Measurements from ENCODE around the gene PDXDC1.
A peak's percentile ranks its signal among the peaks of the same experiment; 100 is the strongest.
"Not testable (repeated sequence)": the region's sequence is repeated elsewhere in the genome, so short reads cannot be mapped to it uniquely, and the experiment has no call there.

PDXDC1 gene

DNA sequence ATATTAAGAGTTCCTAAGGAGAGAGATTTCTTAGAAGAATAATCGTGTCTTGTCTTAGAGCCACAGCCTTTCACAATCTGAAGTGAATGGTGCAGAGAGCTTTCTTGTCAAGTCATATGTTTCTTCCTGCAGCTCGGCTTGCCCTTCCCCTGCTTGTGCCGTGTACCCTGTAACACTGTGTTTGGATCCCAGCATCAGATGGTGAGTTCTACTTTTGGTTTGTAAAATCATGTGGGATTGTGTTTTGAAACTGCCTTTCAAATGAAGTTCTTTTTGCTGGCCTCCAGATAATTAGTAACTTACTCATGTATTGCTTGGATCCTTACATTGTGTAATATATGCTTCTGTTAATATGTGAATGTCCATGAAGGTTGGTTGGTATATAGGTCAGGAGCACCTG is 33.8 kb downstream of the PDXDC1 start:
- not testable (repeated sequence) for DNase-seq (ENCODE audit: extremely low read depth in 1 of 2, low read depth in 1 of 2)

DNA sequence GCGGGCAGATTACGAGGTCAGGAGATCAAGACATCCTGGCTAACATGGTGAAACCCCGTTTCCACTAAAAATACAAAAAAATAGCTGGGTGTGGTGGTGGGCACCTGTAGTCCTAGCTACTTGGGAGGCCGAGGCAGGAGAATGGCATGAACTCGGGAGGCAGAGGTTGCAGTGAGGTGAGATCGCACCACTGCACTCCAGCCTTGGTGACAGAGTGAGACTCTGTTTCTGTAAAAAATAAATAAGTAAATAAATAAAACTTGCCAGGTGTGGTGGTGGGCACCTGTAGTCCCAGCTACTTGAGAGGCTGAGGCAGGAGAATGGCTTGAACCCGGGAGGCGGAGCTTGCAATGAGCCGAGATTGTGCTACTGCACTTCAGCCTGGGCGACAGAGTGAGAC is 38.1 kb downstream of the PDXDC1 start:
- not testable (repeated sequence) for DNase-seq (ENCODE audit: extremely low read depth in 1 of 2, low read depth in 1 of 2)

DNA sequence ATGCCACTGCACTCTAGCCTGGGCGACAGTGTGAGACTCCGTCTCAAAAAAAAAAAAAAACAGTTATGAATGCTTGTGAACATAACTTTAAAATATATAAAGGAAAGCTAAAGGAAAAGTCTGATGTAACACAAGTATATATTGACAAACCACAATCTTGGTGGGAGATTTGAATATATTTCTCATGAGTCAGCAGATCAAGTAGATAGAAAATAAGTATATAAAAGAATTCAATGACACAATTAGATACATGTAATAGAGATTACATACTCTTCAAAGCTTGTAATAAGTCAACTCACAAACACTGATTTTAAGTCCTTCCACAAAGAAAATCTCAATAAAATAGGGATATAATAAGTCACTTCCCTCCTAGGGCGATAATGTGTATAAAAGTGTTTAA is 40.8 kb downstream of the PDXDC1 start:
- not testable (repeated sequence) for DNase-seq (ENCODE audit: extremely low read depth in 1 of 2, low read depth in 1 of 2)

DNA sequence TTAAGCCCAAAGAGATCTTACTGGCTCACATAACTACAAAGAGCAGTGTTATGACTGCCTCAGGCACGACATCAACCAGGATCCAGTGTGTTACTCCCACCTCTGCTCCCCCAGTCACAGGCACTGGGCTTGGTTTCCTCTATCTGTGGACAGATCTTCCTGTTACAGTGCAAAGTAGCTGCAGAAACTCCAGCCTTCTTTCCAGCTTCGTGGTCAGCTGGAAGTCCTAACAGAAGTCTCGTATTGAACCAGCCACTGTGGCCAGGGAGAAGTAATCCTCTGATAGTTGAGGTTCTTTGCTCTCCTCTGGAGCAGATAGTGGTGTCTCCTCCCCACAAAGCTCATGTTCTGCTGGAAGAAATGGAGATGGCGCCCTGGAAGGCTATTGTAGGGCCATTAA is 41.5 kb downstream of the PDXDC1 start:
- DNase-seq (ENCODE audit: extremely low read depth in 1 of 2, low read depth in 1 of 2): not testable (repeated sequence)

DNA sequence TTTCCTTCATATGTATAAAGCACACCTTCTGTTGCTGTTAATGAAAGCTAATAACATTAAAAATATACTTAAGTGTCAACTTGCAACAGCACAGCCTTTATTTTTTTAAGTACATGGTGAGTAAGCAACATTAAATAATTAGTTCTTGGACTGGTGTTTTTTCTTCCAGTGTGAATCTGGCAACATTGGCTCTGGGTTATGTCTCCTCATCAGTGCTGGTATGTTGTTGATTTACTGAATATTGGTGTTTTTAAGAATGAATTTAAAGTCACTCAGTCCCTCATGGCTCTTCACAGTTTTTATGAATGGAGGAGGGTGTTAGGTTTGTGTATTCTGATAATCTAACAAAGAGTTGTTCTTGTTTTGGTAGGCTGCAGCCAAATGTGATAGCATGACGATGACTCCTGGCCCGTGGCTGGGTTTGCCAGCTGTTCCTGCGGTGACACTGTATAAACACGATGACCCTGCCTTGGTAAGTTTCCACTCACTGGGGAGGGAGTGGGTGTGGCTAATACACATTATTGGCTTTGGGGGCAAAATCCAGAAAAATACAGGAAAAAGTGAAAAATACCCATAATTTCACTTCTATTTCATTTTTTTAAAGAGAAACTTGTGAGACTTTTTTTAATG is 42.2 kb downstream of the PDXDC1 start:
- not testable (repeated sequence) for DNase-seq (ENCODE audit: extremely low read depth in 1 of 2, low read depth in 1 of 2)

DNA sequence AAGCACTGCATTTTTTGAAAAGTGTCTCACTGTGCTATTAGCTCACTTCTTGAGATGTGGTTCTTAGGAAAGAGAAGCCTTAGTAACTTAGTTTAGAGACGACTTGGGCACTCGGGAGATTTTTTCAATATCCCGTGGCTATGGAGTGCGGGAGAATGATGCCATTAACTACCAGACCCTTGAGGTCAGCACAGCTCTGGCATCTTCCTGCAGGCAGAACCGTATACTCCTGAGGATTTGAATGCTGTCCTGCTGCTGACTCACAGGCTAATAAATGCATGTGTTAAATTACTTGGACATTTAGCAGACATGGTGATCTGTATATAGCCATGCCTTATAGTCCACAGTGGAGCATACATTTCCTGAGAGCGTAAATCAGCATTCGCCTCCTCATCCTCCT is 46.6 kb downstream of the PDXDC1 start:
- not testable (repeated sequence) for DNase-seq (ENCODE audit: extremely low read depth in 1 of 2, low read depth in 1 of 2)

DNA sequence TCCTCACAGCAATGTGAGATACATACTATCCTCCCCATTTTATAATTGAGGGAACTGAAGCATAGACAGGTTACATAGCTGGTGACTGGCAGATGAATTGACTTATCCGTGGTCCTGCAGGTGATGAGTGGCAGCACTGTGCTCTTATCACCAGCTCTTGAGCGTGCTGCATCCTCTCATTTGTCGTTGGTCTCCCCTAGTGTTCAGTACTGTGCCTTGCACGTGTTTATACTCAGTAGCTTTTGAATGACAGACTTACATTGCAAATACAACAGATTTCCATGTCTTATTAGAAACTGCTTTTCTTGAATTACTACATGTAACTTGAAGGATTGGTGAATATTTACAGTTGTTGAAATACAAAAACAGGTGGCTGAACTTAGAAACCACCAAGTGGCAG is 47.4 kb downstream of the PDXDC1 start:
- DNase-seq (ENCODE audit: extremely low read depth in 1 of 2, low read depth in 1 of 2): peak; percentile 24 to 52

DNA sequence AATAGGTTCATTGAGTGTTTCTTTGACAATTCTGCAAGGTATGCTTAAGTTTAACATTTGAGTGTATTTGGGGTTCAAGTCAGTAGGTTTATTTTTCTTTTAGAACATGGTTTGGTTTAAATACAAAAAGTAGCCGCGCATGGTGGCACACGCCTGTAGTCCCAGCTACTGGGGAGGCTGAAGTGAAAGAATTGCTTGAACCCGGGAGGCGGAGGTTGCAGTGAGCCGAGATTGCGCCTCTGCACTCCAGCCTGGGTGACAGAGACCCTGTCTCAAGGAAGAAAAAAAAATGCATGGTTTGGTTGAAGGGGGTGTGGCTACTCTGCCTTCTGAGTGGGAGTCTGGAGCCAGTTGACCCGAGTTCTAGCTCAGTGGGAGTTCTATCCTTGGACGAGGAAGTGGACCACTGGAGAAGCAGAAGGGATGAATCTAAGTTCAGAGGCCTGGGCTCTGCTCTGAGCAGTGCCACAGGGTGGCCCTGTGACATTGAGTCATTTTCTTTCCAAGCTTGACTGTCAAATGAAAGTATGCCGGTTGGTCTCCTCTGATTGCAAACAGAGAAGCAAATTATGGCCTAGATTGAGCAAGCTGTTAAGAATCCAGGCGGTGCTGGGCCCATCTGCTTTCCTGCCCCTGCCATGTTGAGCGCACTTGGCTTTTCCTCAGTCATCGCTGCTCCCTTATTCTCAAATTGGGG is 48.7 kb downstream of the PDXDC1 start:
- DNase-seq (ENCODE audit: extremely low read depth in 1 of 2, low read depth in 1 of 2): not testable (repeated sequence)

DNA sequence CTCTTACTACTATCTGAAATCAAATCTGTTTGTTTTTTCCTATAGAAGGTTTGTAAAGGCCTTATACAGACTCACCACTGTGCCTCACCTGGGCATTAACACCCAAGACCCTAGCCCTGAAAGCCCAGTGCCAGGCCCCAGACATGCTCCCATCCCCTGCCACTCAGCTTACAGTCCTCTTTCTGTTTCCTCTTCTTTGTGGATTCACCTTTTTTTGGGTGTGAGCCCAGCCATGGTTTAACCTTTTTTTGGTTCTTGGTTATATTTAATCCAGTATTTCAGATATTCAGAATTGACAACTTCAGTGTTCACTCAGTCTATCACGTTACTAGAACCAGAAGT is 50.0 kb downstream of the PDXDC1 start:
- not testable (repeated sequence) for DNase-seq (ENCODE audit: extremely low read depth in 1 of 2, low read depth in 1 of 2)

DNA sequence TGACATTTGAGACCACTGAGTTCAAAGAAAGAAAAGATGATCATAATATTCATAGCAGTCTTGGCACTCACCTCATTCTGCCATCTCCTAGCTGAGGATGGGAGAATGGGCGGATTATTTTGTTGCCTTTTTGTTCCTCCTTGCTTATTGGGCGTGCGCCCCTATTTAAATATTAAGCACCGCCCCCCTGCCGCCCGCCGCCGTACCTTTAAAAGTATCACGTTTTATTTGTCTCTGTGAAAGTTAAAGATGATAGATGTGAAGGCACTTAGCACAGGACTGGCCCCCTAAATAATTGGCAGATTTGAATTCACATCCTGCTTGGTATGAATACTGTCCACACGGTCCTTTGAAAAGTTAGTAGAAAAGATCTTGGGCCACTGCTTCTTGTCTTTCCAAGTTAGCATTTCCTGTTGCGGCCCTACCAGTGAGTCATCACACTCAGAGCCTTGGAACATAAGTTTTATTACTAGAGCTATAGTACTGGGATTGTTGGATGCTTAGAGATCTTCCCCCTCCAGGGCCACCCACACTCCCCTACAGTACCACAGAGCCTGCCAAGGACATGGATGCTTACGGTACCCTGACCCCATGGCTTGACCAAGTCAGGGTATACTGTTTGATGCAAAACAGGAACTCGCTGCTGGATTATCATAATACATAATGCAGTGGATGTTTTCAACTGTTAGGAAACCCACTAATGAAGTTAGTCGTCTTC is 50.6 kb downstream of the PDXDC1 start:
- not testable (repeated sequence) for DNase-seq (ENCODE audit: extremely low read depth in 1 of 2, low read depth in 1 of 2)

DNA sequence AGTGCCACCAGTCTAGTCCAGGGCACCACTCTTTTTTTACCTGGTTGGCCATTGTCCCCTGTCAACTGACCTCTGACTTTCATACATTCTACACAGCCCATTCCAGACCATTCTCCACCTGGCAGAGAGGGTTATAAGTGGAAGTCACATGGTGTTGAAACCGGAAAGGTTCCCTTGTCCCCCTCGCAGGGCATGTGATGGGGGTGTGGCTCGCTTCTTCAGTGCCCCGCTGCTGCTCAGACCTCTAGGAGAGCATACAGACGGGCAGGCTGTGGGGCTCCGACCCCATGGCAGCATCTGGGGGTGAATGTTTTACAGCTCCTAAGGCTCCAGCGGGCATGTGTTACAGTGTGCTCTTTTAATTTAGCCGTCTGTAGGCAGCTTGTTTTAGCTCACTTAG is 52.2 kb downstream of the PDXDC1 start:
- DNase-seq (ENCODE audit: extremely low read depth in 1 of 2, low read depth in 1 of 2): not testable (repeated sequence)

DNA sequence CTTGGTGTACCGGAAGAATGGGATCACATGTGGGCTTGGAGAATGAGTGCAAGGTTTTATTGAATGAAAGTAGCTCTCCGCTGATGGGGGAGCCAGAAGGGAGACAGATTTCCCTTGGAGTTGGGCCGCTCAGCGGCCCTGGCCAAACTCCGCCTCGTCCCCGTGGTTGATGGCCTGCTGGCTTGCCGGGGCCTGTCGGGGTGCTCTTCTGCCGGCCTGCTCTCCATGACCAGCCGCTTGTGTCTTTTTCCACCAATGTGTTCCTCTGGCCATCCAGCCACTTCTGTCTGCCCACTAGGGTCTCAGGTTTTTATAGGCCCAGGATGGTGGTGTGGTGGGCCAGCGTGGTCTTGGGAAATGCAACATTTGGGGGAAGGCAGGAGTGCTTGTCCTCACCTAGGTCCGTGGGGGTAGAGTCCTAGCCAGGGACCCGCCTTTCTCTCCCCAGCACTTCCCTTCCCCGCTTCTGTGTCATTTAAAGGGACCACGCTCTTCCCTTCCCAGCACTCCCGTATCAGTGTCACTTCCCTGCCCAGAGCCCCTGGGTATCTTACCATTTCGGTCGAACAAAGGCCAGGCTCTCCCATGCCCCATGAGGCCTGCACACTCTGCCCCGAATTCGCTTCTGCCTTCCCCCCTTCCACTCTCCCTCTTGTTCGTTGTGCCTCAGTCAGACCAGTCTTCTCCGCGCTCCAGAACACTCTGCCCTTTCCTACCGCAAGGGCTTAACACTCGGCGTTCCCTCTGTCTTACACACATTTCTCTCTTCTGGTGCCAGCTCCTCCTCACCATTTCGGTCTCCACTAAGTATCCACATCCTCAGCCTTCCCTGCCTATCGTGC is 52.9 kb downstream of the PDXDC1 start:
- not testable (repeated sequence) for DNase-seq (ENCODE audit: extremely low read depth in 1 of 2, low read depth in 1 of 2)

DNA sequence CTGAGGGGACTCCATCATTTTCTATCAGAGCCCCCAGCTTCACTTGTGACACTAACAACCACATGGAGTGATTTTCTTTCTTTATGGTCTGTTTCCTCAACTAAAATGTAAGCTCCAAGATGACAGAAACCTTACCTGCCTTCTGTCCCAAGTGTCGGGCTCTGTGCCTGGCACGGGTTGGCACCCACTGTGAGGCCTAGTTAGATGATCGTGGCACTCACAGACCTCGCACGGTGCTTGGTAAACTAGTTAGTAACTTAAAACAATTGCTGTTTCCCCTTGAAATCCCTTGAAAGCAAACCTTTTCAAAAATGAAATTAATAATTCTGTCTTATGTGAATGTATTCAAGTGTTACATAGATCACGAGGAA is 53.5 kb downstream of the PDXDC1 start:
- not testable (repeated sequence) for DNase-seq (ENCODE audit: extremely low read depth in 1 of 2, low read depth in 1 of 2)

DNA sequence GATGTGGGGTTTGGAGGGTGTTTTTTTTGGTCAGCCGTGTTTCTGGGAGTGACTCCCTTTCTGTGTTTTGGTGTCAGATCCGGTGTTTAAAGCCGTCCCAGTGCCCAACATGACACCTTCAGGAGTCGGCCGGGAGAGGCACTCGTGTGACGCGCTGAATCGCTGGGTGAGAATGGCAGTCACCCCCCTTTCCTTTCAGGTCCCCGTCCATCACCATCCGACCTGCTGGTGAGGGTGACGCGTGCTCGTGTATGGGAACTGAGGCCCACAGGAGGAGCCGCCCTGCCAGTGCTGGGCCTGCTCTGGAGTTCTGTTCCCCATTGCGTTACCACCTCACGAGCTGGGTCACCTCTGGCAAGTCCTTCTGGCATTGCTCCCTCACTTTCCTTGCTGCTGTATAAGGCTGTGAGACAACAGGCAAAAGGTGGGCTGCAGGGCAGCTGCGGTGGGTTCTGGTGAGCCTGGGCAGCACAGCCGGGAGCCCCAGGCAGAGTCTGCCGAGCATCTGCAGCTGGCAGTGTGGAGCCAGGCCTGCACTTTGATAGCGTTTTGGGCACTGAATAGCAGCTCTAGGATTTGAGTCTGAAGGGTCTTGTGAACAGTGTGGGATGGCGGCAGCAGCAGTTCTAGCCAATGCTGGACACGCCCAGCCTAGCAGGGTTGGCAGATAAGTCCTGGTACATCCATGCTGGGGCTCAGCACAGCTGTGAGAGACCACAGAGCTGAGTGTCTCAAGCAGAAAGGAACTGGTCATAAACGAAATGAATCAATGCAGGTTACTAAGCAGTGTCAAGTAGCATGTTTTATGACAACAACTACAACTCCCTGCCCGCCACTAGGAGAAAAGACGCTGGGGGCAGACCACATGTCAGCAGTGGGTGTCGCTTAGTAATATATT is 54.2 kb downstream of the PDXDC1 start:
- not testable (repeated sequence) for DNase-seq (ENCODE audit: extremely low read depth in 1 of 2, low read depth in 1 of 2)

DNA sequence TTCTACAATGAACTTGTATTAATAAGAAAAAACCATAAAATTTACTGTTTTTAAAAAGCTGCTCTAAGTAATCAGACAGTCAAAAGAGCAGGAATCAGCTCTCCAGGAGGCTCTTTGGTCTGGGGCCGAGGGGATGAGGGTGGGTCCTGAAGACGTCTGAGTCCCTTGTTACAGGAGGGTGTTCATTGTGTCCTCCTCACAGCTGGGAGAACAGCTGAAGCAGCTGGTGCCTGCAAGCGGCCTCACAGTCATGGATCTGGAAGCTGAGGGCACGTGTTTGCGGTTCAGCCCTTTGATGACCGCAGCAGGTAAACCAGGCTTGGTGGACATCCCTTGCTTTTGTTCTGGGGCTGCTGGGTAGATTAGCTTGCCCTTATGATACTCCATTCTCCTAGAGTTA is 54.9 kb downstream of the PDXDC1 start:
- DNase-seq (ENCODE audit: extremely low read depth in 1 of 2, low read depth in 1 of 2): not testable (repeated sequence)

DNA sequence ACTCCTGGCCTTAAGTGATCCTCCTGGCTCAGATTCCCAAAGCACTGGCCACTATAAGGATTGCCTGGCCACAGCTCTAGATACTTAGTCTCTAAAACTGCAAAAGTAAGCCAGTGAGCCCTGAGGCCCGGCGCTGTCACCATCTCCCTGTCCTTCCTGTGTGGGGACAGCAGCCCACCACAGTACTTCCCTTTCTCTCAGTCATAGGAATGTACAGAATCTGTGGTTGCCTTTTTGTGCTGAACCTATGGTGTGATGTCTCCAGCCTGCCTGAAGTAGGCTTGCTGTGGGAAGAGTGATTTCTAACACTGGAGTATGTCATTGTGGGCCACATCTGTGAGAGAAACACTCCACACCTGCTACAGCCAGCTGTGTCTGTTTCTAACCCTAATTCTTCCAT is 56.4 kb downstream of the PDXDC1 start:
- no peak for DNase-seq (ENCODE audit: extremely low read depth in 1 of 2, low read depth in 1 of 2)

DNA sequence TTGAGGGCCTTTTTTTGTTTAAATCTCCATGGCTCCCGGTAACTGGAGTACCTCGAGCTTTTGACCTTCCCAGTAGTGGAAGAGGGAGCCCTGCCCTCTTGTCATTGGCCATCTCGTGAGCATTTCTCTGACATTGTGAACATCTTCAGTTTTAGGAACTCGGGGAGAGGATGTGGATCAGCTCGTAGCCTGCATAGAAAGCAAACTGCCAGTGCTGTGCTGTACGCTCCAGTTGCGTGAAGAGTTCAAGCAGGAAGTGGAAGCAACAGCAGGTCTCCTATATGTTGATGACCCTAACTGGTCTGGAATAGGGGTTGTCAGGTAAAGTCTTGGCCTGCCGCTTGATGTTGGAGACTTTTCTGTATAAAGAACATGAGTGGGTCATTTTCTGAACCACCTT is 56.8 kb downstream of the PDXDC1 start:
- DNase-seq (ENCODE audit: extremely low read depth in 1 of 2, low read depth in 1 of 2): no peak

DNA sequence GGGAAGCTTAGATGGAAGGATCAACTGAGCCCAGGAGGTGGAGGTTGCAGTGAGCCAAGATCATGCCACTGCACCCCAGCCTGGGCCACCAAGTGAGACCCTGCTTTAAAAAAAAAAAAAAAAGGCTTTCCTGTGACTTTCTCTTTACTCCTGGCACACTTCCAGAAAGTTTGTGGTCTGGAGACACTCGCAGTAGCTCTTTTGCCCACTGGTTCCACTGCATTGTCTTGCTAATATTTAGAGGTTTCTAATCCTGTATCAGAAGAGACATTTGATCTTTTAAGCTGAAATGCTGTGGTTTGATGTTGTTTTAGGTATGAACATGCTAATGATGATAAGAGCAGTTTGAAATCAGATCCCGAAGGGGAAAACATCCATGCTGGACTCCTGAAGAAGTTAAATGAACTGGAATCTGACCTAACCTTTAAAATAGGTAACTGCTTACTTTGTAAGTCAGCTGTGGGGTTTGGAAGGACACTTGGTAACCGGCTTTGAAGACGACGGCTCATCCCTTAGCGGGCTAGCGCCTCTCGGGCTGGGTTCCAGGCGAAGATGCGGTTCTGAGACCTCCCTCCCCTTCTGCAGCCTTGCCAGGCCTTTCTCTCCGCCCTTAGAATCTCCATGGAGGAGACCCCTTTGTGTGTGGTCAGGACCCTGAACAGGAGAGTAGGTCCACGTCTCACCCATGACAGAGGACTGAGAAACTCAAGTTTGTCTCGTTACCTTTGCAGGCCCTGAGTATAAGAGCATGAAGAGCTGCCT is 57.9 kb downstream of the PDXDC1 start:
- DNase-seq (ENCODE audit: extremely low read depth in 1 of 2, low read depth in 1 of 2): no peak

DNA sequence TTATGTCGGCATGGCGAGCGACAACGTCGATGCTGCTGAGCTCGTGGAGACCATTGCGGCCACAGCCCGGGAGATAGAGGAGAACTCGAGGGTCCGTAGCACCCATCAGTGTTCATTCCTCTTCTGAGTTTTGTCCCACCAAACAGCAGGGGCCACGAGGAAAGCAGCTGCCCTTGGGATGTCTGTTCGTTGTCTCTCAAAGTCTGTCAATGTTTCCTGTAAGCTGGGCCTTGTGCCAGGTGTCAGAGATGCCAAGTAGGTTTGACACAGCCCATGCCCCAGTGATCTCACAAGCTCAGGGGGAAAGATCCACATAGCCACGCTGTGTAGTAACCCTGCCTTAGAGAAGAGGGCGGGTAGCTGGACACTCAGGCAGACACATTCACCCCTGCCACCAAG is 58.5 kb downstream of the PDXDC1 start:
- no peak for DNase-seq (ENCODE audit: extremely low read depth in 1 of 2, low read depth in 1 of 2)
